GM12878 (cell line): ENCODE measurements around the gene NTRK1.

Experiments used
- BCL11A ChIP-seq: IDR thresholded peaks from 2 replicates; pipeline ENCODE4 v1.6.1; 2011; ENCODE audit warnings: low read depth, low read length
- BMI1 ChIP-seq: fragments of 450-650 bp; IDR thresholded peaks from 2 replicates; pipeline ENCODE4 v1.6.1; 2016; ENCODE audit warnings: mild to moderate bottlenecking, moderate library complexity, borderline replicate concordance
- CEBPB ChIP-seq, 2 experiments: fragments of 150-350 bp in 1 of 2; IDR thresholded peaks; 2 replicates each; pipeline ENCODE4 v1.6.1; 2012 to 2014; ENCODE audit warnings: low read depth in 2 of 2, low read length in 2 of 2, borderline replicate concordance in 1 of 2, inconsistent platforms in 1 of 2
- E2F4 ChIP-seq: IDR thresholded peaks from 2 replicates; pipeline ENCODE4 v1.6.1; 2012; ENCODE audit warnings: low read depth, low read length, improper control_type of control experiment
- EZH2 ChIP-seq: IDR thresholded peaks from 2 replicates; pipeline ENCODE4 v1.6.1; 2012; ENCODE audit warnings: low read depth, mild to moderate bottlenecking, control low read depth, inconsistent platforms, low read length, borderline replicate concordance; ENCODE audit not compliant: control insufficient read depth
- TF ChIP-seq, protein P1 (sequence below), 3 experiments: IDR thresholded peaks in 2 of 3; conservative IDR thresholded peaks in 1 of 3; 2 replicates each; pipeline ENCODE4 v1.5.1; 2011; ENCODE audit warnings: low read depth in 3 of 3, low read length in 3 of 3, mild to moderate bottlenecking in 3 of 3, control low read depth in 2 of 3, moderate library complexity in 2 of 3, inconsistent platforms in 1 of 3, mixed read lengths in 1 of 3; ENCODE audit not compliant: control insufficient read depth in 2 of 3, insufficient read depth in 1 of 3; ENCODE audit errors: extremely low read depth in 1 of 3

- no peak for TF ChIP-seq CEBPB (IDR thresholded peaks at IDR 0.05; ENCODE audit: borderline replicate concordance in 1 of 2, low read depth in 2 of 2, low read length in 2 of 2)
- no peak for TF ChIP-seq BMI1
- TF ChIP-seq, protein P1, sequence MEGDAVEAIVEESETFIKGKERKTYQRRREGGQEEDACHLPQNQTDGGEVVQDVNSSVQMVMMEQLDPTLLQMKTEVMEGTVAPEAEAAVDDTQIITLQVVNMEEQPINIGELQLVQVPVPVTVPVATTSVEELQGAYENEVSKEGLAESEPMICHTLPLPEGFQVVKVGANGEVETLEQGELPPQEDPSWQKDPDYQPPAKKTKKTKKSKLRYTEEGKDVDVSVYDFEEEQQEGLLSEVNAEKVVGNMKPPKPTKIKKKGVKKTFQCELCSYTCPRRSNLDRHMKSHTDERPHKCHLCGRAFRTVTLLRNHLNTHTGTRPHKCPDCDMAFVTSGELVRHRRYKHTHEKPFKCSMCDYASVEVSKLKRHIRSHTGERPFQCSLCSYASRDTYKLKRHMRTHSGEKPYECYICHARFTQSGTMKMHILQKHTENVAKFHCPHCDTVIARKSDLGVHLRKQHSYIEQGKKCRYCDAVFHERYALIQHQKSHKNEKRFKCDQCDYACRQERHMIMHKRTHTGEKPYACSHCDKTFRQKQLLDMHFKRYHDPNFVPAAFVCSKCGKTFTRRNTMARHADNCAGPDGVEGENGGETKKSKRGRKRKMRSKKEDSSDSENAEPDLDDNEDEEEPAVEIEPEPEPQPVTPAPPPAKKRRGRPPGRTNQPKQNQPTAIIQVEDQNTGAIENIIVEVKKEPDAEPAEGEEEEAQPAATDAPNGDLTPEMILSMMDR (IDR thresholded peaks at IDR 0.05 in 2 of 3, conservative IDR thresholded peaks at IDR 0.05 in 1 of 3; ENCODE audit: control insufficient read depth in 2 of 3, extremely low read depth in 1 of 3, insufficient read depth in 1 of 3, low read depth in 3 of 3, low read length in 3 of 3), result no peak
- no peak for TF ChIP-seq EZH2
- no peak for TF ChIP-seq BCL11A
- no peak for TF ChIP-seq E2F4
Observed at GRCh38 chr1:156845055-156845952, 15.4 kb upstream of the NTRK1 start.
